GM19025 (cell line): ENCODE measurements around the gene REPIN1.
A peak's percentile ranks its signal among the peaks of the same experiment; 100 is the strongest.

ENCODE experiments used
- ATAC-seq: cut with Tn5 transposase; IDR thresholded peaks from one replicate; pipeline ENCODE4 v1.9.1; 2021; ENCODE audit warnings: mild to moderate bottlenecking, low read depth, moderate library complexity; ENCODE audit not compliant: unreplicated experiment

REPIN1 gene

DNA sequence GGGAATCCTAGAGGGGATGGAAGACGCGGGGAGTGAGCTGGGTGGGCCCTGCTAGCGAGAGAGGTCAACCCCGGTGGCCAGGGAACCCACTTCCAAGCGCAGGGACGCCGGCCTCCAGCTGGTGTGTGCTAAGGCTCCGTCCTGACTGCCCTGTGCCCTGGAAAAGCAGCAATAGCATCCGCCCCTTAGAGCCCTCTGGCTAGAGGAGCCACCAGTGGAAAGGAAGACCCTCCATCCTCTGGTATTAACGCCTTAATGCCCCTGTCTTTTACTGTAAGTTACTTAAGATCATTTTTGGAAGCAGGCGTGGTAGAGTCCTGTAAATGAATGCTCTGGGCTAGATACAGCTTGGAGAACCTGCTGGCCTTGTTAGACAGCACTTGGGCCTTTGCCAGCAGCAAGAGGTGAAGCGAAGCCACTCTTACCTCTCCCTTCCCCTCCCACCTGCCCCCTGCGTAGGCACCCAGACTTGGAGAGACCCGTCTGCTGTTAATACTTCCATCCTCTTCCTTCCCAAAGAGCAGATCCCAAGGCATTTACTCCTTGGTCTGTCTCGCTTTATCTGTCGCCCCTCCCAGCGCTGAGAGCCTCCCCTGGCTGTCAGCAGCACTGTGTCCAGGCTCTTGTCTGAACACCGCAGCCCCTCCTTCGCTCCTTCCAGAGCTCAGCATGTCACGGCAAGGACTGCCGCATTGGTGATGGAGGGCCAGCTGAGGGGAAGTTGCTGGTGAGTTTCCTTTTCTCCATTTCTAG lies 4.6 kb downstream of the REPIN1 start:
- no peak for ATAC-seq

DNA sequence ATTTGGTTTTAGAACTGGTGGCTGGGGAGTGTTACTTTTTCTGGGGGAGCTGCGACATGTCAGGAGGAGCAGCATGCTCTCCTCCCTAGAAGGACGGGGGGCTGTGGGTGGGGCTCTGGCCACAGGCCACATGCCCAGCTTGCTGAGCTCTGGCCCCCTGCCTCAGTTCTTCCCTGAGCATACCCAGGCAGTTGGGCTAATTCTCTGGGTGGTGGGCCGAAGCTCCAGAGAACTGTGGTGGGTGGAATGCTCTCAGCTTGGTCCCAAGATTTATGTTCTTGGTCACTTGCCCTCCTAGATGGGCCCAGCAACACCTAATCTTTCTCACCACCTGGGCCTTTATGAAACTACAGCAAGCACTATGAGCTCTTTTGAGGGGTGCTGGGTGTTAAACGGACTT lies 5.4 kb downstream of the REPIN1 start:
- no peak for ATAC-seq

DNA sequence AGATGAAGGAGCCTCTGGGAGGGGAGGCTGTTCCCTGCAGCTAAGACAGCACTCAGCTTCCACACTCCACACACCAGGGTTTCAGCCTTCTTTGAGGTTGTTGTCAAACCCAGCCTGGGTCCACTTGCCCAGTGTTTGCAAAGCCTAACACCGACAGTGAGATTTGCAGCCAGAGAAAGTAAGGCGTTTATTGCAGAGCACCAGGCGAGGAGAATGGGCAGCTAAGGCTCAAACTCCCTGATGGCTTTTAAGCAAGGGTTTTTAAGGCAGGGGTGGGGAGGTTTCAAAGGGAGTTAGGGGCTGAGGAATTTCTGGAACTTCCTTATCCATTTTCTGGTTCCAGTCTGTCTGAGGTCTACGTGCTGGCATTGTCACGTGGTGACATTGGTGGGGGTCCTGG lies 5.8 kb downstream of the REPIN1 start:
- ATAC-seq = no peak

DNA sequence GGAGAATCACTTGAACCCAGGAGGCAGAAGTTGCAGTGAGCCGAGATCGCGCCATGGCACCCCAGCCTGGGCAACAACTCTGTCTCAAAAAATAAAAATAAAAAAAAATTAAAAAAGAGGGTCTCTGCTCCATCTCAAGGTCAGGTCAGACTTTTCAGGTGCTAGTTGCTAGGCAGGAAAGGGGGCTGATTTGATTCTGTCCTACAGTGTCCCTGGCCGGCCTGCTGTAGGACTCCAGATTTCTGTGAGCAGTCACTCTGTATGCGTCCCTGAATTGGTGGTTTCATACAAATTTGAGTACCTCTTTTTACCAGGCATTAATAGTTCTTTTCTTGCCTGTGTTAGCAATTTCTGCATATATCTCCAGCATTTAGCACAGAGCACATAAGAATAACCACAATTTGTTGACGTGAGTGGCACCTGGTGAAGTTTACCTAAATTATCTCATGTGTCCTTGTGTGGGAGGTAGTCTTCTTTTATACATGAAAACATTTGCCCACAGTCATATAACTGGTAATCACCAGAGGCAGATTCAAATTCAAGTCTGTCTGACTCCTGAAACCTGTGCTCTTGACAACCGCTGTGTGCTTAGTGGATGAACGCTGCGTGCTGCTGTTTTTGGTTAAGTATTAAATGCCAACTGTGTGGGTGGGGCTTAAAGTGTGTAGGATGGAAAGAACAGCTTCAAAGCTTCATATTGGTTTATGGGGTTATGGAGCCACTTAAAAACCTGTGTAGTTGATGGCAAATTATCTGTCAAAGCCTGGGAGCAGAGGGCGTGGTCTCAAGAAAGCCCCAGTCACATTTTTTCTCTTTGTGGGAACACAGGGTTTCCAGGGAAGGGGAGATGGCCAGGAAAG lies 7.3 kb downstream of the REPIN1 start:
- ATAC-seq = peak; percentile 13

DNA sequence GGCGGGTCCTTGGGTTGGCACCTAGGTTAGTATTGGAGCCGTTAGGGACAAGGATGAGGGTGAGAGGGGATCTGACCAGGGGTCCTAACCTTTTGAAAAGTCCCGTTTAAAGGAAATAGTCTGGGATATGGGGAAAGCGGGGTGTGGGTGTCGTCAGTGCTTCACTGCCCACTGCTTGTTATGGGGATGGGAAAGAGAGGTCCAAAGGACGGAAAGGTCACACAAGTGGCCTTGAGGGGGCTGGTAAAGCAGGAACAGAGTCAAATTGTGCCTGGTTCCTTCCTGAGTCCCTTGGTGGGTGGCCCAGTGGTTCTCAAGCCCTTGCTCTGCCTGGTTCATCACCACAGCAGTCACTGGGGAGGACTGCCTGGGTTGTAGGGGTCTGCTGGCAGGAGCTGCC lies 7.9 kb downstream of the REPIN1 start:
- no peak for ATAC-seq

DNA sequence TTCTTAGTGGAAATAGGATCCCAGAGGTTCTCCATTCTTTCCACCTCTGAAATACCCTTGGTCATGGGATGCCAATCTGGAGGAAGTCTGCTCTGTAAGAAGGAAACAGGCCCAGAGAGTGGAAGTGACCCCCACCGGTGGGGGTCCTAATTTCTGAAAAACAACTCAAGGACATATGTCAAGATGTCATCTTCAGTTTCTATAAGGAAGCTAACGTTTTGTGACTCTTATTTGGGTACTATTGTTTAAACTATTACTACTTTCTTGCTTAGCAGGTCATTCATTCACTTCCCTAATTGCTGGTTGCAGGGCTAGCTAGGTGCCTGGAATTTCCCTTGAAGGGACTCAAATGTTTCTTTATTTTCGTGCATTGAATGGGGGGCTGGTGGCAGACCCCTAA lies 8.6 kb downstream of the REPIN1 start:
- no peak for ATAC-seq

DNA sequence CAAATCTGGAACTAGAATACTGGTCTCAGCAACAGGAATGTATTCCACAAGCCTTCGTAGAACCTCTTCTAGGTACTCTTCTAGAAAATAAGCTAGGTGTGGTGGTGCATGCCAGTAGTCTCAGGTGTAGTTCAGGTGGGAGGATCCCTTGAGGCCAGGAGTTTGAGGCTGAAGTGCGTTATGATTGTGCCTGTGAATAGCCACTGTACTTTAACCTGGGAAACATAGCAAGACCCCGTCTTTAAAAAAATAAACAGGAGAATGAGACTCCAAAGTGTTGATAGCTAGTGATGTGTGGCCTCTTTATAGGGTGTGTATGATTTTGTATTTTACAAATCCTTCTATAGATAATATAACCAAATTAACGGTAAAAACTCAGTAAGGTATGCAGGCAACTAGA lies 9.0 kb downstream of the REPIN1 start:
- ATAC-seq = no peak

DNA sequence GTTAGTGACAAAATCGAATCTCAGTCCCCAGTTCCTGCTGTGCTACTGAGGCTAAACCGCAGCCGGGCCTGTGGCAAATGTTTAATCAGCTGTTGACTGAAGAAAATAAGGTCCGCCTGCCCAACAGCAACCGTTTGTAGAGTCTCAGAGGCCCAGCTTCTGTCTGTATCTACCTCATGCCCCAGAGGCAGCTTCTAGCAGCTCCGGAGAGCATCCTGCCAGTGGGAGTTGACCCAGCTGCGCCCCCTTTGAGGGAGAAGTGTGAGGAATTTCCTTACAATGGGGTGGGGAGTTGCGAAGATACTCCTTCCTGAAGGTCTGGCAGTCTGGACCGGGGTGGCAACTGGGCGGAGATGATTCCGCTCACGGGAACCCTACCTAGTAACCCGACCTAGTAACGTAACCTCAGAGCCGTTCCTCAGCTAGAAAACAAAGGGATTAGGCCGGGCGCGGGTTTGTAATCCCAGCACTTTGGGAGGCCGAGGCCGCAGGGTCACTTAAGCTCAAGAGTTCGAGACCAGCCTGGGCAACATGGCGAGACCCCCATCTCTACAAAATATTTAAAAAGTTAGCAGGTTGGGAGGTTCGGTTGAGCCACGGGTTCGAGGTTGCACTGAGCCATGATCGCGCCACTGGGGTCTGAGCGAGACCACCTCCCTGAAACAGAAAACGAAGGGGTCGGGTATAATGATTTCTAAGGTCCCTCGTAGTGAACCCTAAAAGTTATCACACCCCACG lies 9.7 kb downstream of the REPIN1 start:
- ATAC-seq = no peak

DNA sequence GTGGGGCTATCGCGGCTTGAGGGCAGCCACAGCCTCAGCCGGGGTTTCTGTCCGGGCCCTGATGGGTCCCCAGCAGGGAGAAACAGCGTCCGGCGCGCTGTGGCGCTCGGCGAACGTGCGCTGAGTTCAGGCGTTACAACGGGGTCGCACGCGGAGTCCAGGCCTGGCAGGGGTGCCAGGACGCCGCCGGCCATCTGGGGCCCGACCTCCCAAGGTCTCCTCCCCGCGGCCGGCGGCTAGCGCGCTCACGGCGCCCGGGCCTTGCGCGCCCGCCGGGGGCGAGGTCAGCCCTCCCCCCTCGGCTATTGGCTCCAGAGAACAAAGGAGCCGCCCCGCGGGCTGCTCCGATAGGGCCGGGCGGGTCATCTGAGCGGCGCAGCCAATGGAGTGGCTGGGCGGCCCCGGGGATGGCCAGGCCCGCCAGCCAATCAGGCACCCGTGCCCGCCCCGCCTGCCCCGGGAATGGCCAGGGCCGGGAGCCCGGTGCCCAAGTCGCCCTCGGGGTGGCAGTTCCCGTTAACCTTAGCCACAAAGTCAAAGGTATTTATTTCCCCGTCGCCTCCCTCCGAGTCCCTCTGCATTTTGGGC lies 10.3 kb downstream of the REPIN1 start, which contains the start of gene ZNF775:
Gene ZNF775 (plus strand): TSS at position 478 of the 588 bp plus-strand sequence. CDS start 9,141 bp downstream, outside the sequence.
- peak; percentile 67 for ATAC-seq

DNA sequence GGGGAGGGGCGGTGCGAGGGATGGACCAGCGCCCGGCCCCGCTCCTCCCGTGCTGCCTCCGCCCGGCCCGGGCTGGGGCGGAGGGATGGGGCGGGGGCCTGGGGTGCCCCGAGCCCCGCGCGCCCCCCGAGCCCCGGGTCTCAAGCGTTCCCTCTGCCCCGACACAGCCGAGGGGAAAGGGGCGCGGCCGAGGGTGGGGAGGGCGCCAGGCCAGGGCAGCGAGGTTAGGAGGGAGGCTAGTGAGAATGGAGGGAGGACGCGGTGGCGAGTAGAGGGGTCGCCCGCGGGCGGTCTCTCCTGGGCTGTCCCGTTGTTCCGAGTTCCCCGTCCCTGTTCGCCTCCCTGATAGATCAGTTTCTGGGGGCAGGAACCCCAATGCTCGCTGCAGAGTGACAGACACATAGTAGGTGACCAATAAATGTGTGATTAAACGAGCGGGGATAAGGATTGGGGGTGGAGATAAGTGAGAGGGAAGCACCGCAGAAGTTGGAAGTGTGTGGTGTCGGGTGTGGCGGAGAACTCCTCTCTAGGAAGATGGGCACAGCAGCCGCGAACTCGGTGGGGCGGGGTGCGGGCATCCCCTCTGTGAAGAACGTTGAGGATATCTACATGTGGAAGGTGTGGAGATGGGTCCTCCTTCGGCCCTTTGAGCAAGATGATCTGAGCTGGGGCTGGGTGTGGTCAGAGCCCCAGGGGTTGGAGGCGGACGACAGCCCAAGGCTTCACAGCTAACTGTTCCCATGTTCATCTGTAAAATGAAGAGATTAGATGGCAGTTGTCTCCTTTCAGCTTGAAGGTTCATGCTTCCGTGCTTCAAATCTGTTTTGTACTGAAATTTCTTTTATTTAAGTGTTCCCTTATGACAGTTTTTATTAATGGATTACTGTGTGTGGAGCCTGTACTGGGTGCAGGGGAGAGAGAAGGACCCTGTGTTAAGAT lies 11.1 kb downstream of the REPIN1 start:
- ATAC-seq = no peak

DNA sequence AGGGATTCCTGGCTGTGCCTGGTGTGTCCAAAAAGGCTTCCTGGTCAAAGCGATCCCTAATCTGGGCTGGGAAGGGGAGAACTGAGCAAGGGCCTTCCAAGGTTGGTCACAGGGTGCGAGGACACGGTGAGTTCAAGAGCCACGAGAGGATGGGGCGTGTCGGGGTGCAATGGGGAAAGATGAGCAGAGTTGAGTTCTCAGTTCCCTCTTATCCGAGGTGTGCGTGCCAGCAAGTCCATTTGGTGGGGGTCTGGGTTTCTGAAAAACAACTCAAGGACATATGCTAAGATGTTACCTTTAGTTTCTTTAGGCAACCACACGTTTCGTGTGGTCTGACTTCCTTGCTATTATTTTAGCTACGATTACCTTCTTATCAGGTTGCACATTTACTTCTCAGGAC lies 11.8 kb downstream of the REPIN1 start:
- no peak for ATAC-seq

DNA sequence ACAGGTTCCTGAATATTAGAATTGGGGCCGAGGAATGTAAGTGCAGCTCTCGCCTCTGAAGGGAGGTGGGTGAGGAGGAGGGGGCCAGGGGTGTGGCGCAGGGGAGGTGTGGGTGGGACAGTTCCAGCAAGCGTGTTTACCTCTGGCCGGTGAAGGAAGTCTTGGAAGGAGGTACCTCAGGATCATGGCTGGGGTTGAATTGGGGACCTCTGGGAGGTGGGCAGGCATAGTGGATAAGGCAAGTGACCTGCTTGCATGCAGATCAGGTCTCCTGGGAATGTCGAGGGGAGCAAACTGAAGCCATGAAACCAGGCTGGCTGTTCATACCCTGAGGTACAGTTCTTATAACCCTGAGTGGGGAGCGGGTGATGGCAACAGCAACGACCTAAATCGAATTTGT lies 12.5 kb downstream of the REPIN1 start:
- ATAC-seq = no peak

DNA sequence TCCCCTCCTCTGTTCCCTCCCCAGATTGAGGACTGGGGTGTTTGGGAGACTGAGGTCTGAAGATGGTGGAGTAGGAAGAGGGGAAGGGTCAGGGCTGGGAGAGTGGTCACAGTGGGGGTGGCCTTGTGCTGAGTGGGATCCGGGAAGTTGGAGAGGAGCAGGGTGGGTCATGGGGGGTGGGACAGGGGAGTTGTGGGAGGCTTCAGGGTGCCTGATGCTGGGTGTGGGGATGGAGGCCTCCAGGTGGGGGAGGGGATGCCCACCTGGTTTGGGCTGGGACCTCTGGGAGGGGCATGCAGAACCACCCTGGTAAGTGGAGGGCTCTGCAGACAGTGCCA lies 13.1 kb downstream of the REPIN1 start:
- no peak for ATAC-seq

DNA sequence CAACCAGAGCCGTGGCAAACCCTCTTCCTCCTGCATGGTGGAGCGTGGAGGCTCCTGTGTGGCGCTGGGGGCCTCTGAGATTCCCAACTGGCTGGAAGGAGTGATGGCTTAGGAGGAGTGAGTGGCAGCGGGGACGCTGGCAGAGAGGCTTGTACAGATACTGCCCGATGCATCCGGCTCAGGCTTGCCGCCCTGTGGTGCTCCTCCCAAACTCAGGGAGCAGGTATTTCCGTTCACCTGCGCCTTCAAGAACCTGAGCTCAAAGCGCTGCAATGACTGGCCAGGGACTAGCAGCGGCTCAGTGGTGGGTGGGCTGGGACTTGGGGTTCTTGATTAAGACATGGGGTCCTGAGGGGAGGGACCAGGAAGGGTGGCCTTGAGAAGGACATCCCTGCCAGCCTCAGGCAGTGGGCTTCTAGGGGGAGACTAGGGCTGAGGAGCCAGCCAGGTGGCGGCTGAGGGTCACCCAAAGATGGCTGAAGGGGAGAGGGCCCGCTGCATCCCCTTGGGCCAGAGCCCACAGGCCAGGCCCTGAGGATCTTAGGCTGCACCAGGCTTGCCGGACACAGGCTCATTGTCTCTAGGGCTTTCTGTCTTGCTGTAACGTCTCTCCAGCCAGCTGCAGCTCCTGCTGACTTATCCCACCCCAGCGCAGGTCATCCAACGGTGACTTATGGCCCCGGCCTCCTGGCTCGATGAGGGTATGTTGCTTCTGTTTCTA lies 13.7 kb downstream of the REPIN1 start:
- ATAC-seq = no peak

DNA sequence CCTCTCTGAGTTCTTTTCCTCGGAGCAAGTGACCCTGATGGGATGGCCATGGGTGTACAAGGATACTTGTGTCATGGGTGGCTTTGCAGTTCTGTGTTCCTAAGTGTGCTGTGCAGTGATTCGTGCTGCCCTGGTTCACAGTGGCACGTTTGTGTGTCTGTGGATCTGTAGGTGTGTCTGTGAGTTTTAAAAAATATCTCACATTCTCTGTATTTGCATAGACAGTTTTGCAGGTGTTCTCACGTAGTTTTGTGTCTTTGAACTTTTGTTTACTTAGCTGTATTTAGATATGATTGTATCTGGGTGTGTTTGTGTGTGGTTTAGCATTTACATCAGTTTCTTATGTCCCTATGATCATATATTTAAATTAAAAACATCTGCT lies 14.2 kb downstream of the REPIN1 start:
- no peak for ATAC-seq

DNA sequence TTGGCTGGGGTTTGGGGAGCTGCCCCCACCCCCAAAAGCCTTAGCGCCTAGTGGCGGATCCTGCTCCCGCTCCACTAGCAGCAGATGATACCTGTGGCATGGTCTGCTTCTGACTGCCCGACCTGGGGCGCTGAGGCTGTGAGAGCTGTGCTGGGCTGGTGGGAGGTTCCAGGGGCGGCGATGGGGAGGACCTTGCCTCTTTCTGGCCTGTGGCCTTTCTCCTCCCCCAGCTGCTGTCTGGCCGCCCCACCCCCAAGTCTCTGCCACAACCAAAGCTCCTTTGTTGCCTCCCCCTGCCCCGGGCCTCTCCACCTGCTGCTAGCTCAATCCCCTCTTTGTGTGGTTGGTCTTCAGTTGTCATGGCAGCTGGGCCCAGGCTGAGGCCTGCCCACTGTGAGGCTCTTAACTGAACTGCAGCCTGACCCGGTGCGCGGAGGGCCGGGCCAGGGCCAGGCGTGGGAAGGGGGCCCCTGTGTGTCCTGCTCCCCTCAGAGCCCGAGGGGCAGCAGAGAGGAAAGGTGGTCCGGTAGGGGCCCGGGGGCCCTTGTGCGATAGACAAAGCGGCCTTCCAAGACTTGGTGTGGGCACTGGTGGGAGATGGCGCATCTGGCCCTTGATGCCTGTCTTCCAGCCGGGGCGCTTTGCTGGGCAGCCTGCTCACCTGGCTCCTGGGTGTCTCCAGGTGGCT lies 15.2 kb downstream of the REPIN1 start:
- ATAC-seq = no peak

DNA sequence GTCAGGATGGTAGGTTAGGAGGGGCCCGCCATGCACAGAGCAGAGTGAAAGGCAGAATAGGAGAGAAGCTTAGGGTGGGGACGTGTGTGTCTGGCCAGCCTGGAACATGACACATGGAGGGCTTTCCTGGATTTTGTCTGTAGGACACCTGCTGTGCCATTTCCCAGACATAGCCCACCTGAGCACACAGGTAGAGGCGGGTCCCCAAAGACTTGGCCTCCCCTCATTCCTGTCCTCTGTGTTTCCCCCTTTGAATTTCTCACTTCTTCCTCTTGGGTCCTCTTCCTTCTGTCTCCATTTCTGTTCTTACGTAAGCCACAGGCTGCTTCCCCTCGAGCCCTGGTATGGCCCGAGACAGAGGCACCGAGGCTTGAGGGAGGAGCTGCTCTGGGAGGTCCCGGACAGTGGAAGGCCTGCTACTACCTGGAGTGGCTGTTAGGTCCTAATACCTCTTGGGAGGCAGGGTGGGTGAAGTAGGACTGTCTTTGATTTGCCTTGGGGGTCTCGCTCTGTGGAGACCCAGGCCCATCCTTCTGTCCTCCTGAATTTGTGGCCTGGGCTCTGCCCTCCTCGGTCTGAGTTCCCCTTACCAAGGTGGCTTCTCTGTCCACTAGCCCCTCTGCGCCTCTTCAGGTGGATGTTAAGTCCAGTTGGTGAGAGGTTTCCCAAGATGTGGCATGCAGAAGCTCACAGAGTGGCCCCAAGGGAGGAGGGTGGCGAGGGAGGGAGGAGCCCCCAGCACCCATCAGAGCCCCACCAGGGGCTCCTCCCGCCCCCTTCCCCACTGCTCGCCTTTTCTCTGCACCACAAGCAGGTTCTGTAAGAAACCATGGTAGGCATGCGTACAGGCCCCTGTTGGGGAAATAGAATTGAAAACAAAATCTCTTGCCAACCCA lies 16.0 kb downstream of the REPIN1 start:
- ATAC-seq = no peak

DNA sequence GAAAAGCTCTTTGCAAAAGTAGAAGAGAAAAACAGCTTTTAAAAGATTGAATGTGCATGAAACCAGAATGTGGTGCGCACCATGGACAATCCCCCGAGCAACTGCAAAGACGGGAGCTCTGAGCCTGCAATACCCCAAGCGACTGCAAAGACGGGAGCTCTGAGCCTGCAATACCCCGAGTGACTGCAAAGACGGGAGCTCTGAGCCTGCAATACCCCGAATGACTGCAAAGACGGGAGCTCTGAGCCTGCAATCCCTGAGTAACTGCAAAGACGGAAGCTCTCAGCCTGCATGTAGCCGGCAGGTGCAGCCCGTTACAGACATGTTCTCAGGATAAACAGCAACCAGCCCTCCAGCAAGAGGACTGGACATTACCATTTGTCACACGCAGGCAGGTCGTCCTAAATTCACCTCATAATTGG lies 16.7 kb downstream of the REPIN1 start:
- no peak for ATAC-seq
